ENCODE data around the gene TBC1D22A. TPM values are rescaled to one million over a fixed set of nuclear protein-coding genes. Genes with fewer than 3 reads are reported as not detected.

TBC1D22A gene
- total RNA-seq, 4 donors from 2014 or later = 18.8 to 25.2 (median 23.1) TPM

DNA sequence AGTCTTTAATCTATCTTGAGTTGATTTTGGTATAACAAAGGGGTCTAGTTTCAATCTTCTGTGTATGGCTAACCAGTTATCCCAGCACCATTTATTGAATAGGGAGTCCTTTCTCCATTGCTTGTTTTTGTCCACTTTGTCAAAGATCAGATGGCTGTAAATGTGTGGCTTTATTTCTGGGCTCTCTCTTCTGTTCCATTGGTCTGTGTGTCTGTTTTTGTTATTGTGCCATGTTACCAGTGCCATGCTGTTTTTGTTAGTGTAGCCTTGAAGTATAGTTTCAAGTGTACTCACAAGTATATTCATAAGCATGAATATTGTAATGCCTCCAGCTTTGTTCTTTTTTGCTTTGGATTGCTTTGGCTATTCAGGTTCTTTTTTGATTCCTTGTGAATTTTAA lies 159.6 kb downstream of the TBC1D22A start:
- Histone ChIP-seq H3K9me3 (no peaks in the 10 kb centered on the region), H3K36me3 (no peaks in the 10 kb centered on the region), H3K27ac (no peak overlapping the region), H3K4me3 (no peak overlapping the region), H3K4me1 (no peaks in the 10 kb centered on the region), H3K27me3 (no peaks in the 10 kb centered on the region)
- in situ Hi-C loops (cut with MboI; ENCODE audit: low sequenced_read_pairs in 4 of 4) (no loop called here), intact Hi-C loops (cut with DNase I; ENCODE audit: low total_unique reads) (no loop called here)
- TF ChIP-seq POLR2A (IDR thresholded peaks at IDR 0.05) = no peak
- TF ChIP-seq, protein P1, sequence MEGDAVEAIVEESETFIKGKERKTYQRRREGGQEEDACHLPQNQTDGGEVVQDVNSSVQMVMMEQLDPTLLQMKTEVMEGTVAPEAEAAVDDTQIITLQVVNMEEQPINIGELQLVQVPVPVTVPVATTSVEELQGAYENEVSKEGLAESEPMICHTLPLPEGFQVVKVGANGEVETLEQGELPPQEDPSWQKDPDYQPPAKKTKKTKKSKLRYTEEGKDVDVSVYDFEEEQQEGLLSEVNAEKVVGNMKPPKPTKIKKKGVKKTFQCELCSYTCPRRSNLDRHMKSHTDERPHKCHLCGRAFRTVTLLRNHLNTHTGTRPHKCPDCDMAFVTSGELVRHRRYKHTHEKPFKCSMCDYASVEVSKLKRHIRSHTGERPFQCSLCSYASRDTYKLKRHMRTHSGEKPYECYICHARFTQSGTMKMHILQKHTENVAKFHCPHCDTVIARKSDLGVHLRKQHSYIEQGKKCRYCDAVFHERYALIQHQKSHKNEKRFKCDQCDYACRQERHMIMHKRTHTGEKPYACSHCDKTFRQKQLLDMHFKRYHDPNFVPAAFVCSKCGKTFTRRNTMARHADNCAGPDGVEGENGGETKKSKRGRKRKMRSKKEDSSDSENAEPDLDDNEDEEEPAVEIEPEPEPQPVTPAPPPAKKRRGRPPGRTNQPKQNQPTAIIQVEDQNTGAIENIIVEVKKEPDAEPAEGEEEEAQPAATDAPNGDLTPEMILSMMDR (IDR thresholded peaks at IDR 0.05 in 4 of 5, conservative IDR thresholded peaks at IDR 0.05 in 1 of 5) = no peak
- DNase-seq = no peak
- no peak for ATAC-seq

DNA sequence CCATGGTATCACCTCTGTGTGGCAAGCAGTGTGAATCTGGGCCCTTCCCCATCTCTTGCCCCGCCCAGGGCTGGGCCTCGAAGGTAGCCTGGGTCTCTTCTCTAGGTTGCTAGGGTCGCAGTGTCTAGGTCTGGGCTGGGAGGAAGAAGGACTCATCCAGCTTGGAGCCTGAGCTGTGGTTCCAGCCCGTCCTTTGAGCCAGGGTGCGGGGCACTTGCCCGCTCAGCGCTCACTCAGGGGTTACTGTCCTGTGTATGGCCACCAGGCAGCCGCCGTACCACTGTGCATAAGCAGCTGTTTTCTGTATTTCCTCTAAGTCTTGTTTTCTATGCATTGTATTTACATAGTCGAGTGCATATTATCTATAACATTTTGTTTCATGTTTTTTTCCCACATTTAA lies 160.9 kb downstream of the TBC1D22A start:
- no peaks in the 10 kb centered on the region for H3K36me3 ChIP-seq
- H3K9me3 ChIP-seq = no peaks in the 10 kb centered on the region
- ATAC-seq (no peak), DNase-seq (no peak)
- no peaks in the 10 kb centered on the region for H3K27me3 ChIP-seq
- H3K4me1 ChIP-seq = no peaks in the 10 kb centered on the region
- intact Hi-C loops (cut with DNase I; ENCODE audit: low total_unique reads) (no loop called here), in situ Hi-C loops (cut with MboI; ENCODE audit: low sequenced_read_pairs in 4 of 4) (no loop called here)
- TF ChIP-seq, protein P1 (IDR thresholded peaks at IDR 0.05 in 4 of 5, conservative IDR thresholded peaks at IDR 0.05 in 1 of 5) = no peak
- no peak for TF ChIP-seq POLR2A (IDR thresholded peaks at IDR 0.05)
- no peak overlapping the region for H3K27ac ChIP-seq
- no peak overlapping the region for H3K4me3 ChIP-seq

DNA sequence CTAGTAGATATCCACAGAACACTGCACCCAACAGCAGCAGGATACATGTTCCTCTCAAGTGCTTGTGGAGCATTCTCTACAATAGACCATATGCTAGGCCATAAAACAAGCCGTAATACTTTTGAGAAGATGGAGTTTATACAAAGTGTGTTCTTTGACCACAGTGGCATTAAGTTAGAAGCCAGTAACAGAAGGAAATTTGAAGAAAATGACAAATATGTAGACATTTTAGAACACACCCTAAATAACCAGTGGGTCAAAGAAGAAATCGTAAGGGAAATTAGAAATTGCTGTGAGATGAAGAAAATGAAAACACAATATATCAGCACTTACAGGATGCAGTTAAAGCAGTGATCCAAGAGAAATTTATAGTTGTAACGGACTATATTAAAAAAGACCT lies 163.4 kb downstream of the TBC1D22A start:
- intact Hi-C loops (cut with DNase I; ENCODE audit: low total_unique reads) = no loop called here
- H3K27me3 ChIP-seq = no peaks in the 10 kb centered on the region
- H3K36me3 ChIP-seq = no peaks in the 10 kb centered on the region
- ATAC-seq (no peak), DNase-seq (no peak)
- H3K9me3 ChIP-seq = no peaks in the 10 kb centered on the region
- TF ChIP-seq, protein P1 (IDR thresholded peaks at IDR 0.05 in 4 of 5, conservative IDR thresholded peaks at IDR 0.05 in 1 of 5) = no peak
- no peak for TF ChIP-seq POLR2A (IDR thresholded peaks at IDR 0.05)
- no peak overlapping the region for H3K27ac ChIP-seq
- in situ Hi-C loops (cut with MboI; ENCODE audit: low sequenced_read_pairs in 4 of 4) = no loop called here
- H3K4me3 ChIP-seq = no peak overlapping the region
- H3K4me1 ChIP-seq = no peaks in the 10 kb centered on the region

DNA sequence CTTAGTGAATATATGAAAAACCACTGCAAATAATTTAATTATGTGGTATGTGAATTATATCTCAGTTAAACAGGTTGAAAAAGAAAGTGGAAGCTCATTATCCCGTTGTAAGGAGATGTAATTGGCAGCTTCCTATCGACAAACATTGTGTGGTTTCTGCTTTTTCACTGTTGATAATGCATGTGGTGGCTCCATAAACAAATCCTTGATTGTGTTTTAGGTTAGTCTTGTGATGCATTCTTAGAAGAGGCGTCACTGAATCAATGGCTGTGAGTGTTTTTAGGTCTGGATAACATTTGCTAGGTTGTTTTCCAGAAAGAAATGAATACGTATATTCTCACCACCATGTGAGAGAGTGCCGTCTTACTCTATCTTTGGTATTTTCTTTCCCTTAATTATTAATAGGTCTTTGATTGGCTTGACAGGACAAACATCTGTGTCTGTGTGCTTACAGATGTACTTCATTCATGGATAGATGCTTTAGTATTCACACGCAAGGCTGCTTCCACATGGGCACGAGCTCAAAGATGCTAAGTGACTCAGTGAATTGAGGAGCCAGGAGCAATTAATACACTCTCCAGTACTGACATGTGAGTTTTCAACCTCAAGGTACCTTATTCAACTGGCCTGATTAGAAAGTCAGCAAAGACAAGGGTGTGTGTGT lies 166.7 kb downstream of the TBC1D22A start:
- in situ Hi-C loops (cut with MboI; ENCODE audit: low sequenced_read_pairs in 4 of 4) = no loop called here
- DNase-seq (no peak), ATAC-seq (no peak)

More for the DNA sequence above, 166.7 kb downstream of the TBC1D22A start:
- intact Hi-C loops (cut with DNase I; ENCODE audit: low total_unique reads) = no loop called here
- no peaks in the 10 kb centered on the region for H3K4me1 ChIP-seq
- no peaks in the 10 kb centered on the region for H3K9me3 ChIP-seq
- H3K36me3 ChIP-seq = no peaks in the 10 kb centered on the region
- TF ChIP-seq, protein P1 (IDR thresholded peaks at IDR 0.05 in 4 of 5, conservative IDR thresholded peaks at IDR 0.05 in 1 of 5) = no peak
- no peak for TF ChIP-seq POLR2A (IDR thresholded peaks at IDR 0.05)
- no peaks in the 10 kb centered on the region for H3K27me3 ChIP-seq
- no peak overlapping the region for H3K27ac ChIP-seq
- no peak overlapping the region for H3K4me3 ChIP-seq

Data from gastrocnemius medialis (tissue), 4 donors.